Sigmoid colon (tissue), 4 donors: ENCODE data around the gene SAA1.

Source experiments
- CTCF ChIP-seq, 4 experiments: fragments of 450-650 bp in 3 of 4; fragments of 200-600 bp in 1 of 4; IDR thresholded peaks; one replicate each; pipeline ENCODE4 v1.5.1; 2016 to 2019; ENCODE audit warnings: antibody characterized with exemption in 4 of 4, mild to moderate bottlenecking in 3 of 4, moderate library complexity in 2 of 4
- EP300 ChIP-seq, 4 donors: sonication (generic); formaldehyde crosslinking; IDR thresholded peaks; one replicate each; pipeline ENCODE4 v1.6.1; 2017; ENCODE audit warnings: antibody characterized with exemption in 4 of 4
- POLR2A ChIP-seq, 2 donors: fragments of 450-650 bp; IDR thresholded peaks; one replicate each; pipeline ENCODE4 v1.6.1; 2016; ENCODE audit warnings: antibody characterized with exemption in 2 of 2, mild to moderate bottlenecking in 2 of 2, moderate library complexity in 2 of 2
- POLR2AphosphoS5 ChIP-seq, 4 donors: sonication (generic); formaldehyde crosslinking; IDR thresholded peaks; one replicate each; pipeline ENCODE4 v1.6.1; 2017; ENCODE audit warnings: antibody characterized with exemption in 4 of 4

DNA sequence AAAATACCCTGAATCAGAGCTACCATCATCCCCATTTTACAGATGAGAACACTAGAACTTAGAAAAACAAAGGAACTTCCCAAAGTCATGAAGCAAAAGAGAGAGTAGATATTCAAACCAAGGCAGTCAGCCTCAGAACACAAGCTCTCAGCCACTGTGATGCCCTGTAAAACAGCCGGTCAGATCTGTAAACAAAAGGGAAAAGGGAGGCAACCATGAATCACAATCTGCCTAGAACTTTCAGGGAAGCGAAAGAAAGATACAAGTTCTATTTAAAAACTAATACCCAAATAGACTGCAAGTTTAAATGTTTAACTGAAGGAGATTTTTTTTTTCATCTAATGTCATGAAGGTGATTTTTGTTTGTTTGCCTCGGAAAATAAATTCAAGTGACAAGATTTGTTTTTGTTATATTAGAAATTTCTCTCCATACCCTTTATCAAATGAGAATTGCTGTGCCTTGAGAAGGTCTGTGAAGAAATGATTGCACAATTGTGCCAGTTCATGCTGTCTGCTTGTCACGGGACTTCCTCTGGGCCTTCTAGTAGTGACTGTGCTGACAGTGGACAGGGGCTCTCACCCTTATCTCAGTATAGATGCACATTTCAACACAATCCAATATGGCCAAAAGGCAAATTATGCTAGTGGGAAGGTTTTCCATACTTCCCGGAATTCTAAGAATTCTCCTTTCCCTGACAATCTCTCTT is 11.7 kb downstream of the SAA1 start:
- no peak for TF ChIP-seq CTCF (IDR thresholded peaks at IDR 0.05)
- no peak for TF ChIP-seq EP300 (IDR thresholded peaks at IDR 0.05)
- no peak for TF ChIP-seq POLR2A (IDR thresholded peaks at IDR 0.05)
- TF ChIP-seq POLR2AphosphoS5 (IDR thresholded peaks at IDR 0.05) = no peak
